NCI-H2227 (cell line): Measurements from ENCODE around the gene UNKL.

Source experiments
- DNase-seq: peaks from one replicate; lab custom pipeline; 2025; ENCODE audit not compliant: unreplicated experiment; lab: John Stamatoyannopoulos, UW

UNKL gene

DNA sequence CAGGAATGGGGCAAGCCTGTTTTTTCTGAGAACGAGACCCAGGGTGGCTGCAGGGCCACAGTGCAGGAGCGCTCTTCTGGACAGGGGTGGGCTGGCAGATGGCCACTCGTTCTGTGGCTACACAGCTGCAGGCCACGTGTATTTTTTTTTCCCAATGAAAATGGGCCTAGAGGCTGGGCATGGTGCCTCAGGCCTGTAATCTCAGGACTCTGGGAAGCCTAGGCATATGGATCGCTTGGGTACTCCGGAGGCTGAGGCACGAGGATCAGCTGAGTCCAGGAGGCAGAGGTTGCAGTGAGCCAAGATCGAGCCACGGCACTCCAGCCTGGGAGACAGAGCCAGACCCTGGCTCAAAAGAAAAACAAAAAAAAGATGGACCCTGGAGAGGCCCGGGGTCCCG, 6.8 kb downstream of the UNKL start:
- DNase-seq: no peak

- no peak for DNase-seq
Observed at GRCh38 chr16:1403733-1404132, 10.8 kb downstream of the UNKL start.

DNA sequence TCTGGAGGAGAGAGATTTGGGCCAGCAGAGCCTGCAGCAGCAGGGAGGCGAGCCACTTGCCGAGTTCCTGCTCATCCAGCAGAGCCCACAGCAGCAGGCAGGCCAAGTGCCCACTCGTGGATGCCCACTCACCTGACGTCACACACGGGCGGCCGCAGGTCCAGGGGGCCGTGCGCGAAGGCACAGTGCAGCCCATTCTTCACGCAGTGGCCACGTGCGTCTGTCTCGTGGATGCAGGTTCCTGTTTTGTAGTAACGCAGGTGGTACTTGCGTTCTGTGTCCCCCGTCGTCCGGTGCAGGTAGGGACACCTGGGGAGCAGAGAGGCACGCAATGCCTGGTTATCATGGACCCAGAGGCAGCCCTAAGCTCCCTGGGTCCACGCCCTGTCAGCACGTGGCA, 11.5 kb downstream of the UNKL start:
- DNase-seq: no peak

DNA sequence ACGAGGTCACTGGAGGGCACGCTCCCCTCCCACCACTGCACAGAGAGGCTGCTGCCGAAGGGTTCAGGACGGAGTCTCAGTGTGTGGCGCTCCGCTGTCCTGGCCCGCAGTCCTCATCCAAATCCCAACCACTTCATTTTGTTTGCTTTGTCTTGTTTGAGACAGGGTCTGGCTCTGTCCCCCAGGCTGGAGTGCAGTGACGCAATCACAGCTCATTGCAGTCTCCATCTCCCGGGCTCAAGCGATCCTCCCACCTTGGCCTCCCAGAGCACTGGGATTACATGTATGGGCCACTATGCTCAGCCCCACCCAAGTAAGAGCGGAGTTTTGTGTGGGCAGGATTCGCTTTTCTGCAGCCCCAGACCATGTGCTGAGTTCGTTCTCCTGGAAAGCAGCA, 12.7 kb downstream of the UNKL start:
- no peak for DNase-seq

GRCh38 chr16:1401061-1401757, 13.3 kb downstream of the UNKL start:
- no peak for DNase-seq

DNA sequence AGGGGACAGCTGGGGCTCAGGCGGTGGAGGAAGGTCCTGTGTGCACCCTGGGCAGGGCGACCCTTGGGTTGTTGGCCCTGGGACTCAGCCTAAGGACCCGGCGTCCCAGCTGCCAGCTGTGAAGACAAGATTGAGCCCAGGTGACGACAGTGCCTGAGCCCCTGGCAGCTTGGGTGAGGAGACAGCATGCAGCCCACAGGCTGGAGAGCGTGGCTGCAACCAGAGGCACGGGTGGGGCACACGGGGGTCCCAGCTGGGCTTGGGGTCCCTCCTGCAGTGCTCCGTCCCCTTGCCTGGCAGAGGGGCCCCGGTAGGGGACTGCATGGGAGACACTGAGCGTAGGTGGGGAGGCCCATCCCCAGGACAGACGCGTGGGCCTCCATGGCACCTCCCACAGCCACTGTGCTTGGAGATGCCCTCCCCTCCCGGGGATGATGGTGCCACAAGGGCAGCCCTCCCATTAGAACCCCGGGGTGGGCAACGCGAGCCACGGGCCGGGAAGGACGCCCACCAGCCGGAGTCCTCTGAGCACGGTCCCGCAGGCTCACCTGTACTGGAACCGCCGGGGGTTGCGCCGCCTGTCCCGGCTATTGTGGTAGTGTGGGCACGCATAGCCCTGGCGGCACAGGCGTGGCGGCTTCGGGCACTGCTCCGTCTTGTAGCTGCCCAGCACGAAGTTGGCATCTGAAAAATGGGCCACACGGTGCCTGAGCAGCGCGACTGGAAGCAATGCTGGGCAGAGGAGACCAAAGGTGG, 15.5 kb downstream of the UNKL start:
- no peak for DNase-seq

GRCh38 chr16:1398351-1398750, 16.2 kb downstream of the UNKL start:
- no peak for DNase-seq

DNA sequence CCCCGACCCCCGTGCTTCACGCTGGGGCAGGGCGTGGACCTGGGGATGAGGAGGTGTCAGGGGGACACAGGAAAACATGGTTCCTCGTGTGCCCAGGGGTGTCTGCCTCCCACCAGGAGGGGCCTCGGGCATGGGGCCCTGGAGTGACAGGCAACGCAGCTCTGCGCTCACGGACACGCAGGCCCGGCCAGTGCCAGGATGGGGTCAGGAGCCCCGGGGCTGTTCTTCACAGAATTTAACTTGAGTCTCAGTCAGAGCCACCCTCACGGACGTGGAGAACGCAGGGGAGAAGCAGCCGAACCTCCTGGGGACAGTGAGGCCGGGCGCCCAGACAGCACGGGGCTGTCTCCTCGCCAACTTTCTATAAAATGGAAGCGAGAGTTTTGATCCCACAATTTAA, 16.7 kb downstream of the UNKL start:
- no peak for DNase-seq

DNA sequence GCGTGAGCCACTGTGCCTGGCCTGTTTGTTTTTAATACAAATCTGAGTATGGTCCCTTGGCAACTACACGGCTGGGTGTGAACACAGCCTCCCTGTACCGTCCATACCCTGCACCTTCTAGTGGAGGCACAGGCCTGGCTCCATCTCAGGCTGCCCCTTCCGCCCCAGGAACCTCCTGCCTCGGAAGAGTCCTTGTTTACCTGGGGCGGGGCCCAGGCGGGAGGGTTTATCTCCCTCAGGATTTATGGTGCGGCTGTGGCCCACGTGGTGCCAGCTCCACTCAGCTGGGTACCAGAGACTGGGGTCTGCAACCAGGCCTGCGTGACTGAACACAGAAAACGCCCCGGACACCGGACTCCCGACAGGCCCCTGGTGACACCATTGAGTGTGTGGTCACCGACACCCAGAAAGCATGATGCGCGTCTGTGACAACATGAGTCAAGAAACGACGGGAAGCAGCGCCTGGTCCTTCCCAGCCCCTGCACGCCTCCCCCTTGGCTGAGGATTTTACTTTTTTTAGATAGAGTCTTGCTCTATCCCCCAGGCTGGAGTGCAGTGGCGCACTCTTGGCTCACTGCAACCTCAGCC, 19.0 kb downstream of the UNKL start:
- DNase-seq: no peak

DNA sequence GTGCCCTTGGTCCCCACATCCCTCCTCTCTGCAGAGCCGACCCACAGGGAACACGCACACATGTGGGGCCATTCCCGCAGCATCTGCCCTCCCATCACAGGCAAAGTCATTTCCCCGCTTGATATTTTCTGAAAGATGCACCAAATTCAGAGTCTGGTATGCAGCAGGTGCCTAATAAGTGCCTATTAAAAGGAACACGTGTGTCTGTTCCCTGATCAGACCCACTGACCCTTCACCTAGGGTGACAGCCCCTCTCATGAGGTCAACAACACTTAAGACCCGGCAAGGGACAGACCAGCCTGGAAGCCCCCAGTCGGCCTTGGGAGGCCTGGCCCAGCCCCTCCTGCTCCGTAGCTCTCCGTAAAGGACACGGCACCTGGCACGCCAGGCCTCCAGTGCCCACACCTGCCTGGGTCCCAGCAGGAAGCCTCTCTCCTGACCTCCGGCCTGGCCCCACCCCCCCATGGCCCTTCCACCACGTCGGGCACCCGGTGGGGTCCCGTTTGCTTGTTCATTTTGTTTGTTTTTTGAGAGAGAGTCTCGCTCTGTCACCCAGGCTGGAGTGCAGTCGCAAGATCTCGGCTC, 20.0 kb downstream of the UNKL start:
- no peak for DNase-seq

GRCh38 chr16:1393613-1394176, 20.8 kb downstream of the UNKL start:
- no peak for DNase-seq

GRCh38 chr16:1392826-1393225, 21.7 kb downstream of the UNKL start:
- DNase-seq: no peak

DNA sequence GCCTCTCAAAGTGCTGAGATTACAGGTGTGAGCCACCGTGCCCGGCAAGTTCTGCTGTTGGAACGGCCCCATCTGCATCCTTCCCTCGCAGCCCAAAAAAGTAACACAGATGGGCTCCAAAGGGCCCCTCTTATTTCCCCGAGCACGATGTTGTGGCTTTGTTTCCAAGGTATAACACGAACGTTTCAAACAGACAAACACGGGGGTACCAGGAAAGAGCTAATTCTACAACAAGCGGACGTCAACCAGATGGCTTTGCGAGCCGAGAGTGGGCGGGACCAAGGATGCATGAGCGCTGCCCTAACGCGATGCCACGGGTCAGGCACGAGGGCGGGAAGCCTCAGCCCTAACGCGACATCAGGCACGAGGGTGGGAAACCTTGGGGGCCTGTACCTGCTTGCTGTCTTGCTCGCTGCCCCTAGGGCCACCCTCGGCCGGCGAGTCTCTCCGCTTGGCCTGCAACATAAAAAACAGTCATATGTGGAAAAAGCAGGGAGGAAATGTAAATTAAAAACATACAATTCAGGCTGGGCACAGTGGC, 24.2 kb downstream of the UNKL start:
- DNase-seq: no peak

- DNase-seq: no peak
Observed at GRCh38 chr16:1389762-1390161, 24.7 kb downstream of the UNKL start.

- no peak for DNase-seq
Observed at GRCh38 chr16:1387331-1387730, 27.2 kb downstream of the UNKL start.

GRCh38 chr16:1385232-1385631, 29.3 kb downstream of the UNKL start:
- no peak for DNase-seq

DNA sequence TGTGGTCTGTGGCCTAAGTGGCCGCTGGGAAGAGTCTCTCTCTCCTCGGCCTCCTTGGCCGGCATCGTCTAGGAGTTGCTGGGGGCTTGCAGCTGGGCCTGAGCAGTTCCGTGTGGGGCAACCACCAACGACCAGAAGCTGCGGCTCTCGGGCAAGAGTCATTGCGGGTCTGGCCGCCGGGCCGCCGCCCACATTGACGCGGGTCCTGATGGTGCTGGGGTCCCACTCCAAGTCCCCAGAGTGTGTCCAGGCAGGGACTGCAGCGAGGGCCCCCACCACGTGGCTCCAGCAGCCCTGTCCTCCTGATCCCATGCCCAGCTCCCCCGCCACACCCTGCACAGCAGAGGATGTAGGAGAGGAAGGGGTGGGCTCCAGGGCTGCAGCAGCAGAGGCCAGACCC, 30.9 kb downstream of the UNKL start:
- DNase-seq: no peak

- no peak for DNase-seq
Observed at GRCh38 chr16:1381612-1382406, 32.7 kb downstream of the UNKL start.

- no peak for DNase-seq
Observed at GRCh38 chr16:1380195-1380594, 34.3 kb downstream of the UNKL start.

DNA sequence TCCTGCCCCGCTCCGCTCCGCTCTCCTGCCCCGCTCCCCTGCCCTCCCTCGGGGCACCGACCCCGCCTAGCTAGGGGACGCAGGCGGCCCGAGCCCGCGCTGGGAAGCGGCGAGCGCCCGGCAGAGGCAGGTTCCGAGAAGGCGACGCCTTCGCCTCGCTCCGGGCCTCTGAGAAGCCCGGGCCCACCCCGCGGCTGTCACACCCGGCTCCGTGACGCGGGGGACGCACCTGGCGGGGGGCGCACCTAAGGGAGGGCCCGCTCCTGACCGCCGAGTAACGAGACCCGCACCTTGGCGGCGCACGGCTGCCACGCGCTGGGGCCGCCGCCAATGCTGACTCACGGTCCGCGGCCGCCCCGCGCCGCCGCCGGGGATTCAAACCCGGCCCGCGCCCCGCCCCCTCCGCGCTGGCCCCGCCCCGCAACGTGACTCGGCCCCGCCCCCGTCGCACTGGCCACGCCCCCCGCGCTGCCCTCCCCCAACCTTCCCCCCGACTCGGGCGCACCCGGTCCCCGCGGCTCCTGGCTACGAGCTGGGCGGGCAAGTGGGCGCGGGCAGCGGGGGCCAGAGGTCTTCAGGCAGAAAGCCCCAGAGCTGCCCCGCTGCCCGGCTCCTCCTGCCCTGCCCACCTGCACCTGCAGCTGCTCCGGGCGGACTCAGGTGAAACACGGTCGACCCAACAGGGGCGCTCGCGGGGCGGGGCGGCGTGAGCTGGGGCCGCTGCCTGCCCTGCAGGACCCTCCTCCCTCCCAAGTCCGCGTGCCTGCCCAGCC, 35.0 kb downstream of the UNKL start:
- peak; percentile 78 for DNase-seq
